ENCODE results near the gene PHLDA2.
A peak's percentile ranks its signal among the peaks of the same experiment; 100 is the strongest.
"Not testable (repeated sequence)": the region's sequence is repeated elsewhere in the genome, so short reads cannot be mapped to it uniquely, and the experiment has no call there.

The PHLDA2 gene

GRCh38 chr11:2914455-2915195 is 14.6 kb downstream of the PHLDA2 start:
- no peak for DNase-seq

GRCh38 chr11:2913776-2914175 is 15.4 kb downstream of the PHLDA2 start:
- DNase-seq = no peak

GRCh38 chr11:2913019-2913431 is 16.2 kb downstream of the PHLDA2 start:
- no peak for DNase-seq

- DNase-seq = no peak
These were observed 16.7 kb downstream of the PHLDA2 start for GRCh38 chr11:2912498-2912897.

- DNase-seq = no peak
These were observed 17.3 kb downstream of the PHLDA2 start for GRCh38 chr11:2911785-2912391.

GRCh38 chr11:2911088-2911784 is 18.0 kb downstream of the PHLDA2 start:
- no peak for DNase-seq

- DNase-seq = no peak
These were observed 18.7 kb downstream of the PHLDA2 start for GRCh38 chr11:2910401-2910955.

GRCh38 chr11:2909133-2909902 is 19.9 kb downstream of the PHLDA2 start:
- no peak for DNase-seq

GRCh38 chr11:2908130-2908529 is 21.1 kb downstream of the PHLDA2 start:
- DNase-seq = no peak

- DNase-seq = not testable (repeated sequence)
These were observed 23.9 kb downstream of the PHLDA2 start for GRCh38 chr11:2905299-2905698.

- DNase-seq = no peak
These were observed 24.8 kb downstream of the PHLDA2 start for GRCh38 chr11:2904153-2905052.

- no peak for DNase-seq
These were observed 25.6 kb downstream of the PHLDA2 start for GRCh38 chr11:2903672-2904011.

GRCh38 chr11:2902784-2903671 is 26.2 kb downstream of the PHLDA2 start:
- no peak for DNase-seq

- DNase-seq = peak; percentile 95 to 96
These were observed 27.1 kb downstream of the PHLDA2 start for GRCh38 chr11:2901854-2902783.

- DNase-seq = no peak
These were observed 27.9 kb downstream of the PHLDA2 start for GRCh38 chr11:2901196-2901796.

GRCh38 chr11:2899080-2899783 is 30.0 kb downstream of the PHLDA2 start:
- DNase-seq = peak; percentile 52 to 59

GRCh38 chr11:2898366-2899079 is 30.7 kb downstream of the PHLDA2 start:
- DNase-seq = peak; percentile 88 to 93

- no peak for DNase-seq
These were observed 32.2 kb downstream of the PHLDA2 start for GRCh38 chr11:2897048-2897447.
